K562 (cell line): ENCODE measurements around the gene SATB1. TPM values are rescaled to one million over a fixed set of nuclear protein-coding genes. Genes with fewer than 3 reads are reported as not detected.

ENCODE experiments used
- ATAC-seq: fragments of 200-7000 bp; cut with Tn5 transposase; 3 replicates; pipeline ENCODE4 v1.9.1; 2020; ENCODE audit warnings: moderate library complexity
- BruUV-seq: library from RNA; stranded (reverse); fragments of 400-500 nt; replicated peaks from 2 replicates; lab custom pipeline; 2021; lab: Mats Ljungman, UMichigan
- CTCF ChIA-PET: fragments of 300-600 bp; formaldehyde crosslinking; extraction: SDS; loops from one replicate; lab custom pipeline; 2021; ENCODE audit warnings: low intra/inter-chr PET ratio; lab: Yijun Ruan, JAX
- POLR2A ChIA-PET: fragments of 300-600, 350-650 bp; sonication (Branson Sonifier 250); formaldehyde crosslinking; extraction: SDS; loops from one replicate; lab custom pipeline; 2021; ENCODE audit warnings: antibody characterized with exemption, inconsistent platforms; lab: Yijun Ruan, JAX
- DNase-seq, 4 experiments: peaks; one replicate each; pipeline versions ENCODE4 v3.0.0 to v3.0.0-alpha.2; 2011 to 2018; ENCODE audit warnings: low spot score in 3 of 4, mixed read lengths in 3 of 4; ENCODE audit errors: extremely low read depth in 1 of 4
- FAIRE-seq: peaks from 2 replicates; lab custom pipeline; 2011; peaks lifted over from hg19 to GRCh38; lab: Jason Lieb, UNC
- H2AFZ ChIP-seq: 2 replicates; pipeline ENCODE4 v1.6.0; 2011; ENCODE audit warnings: low read depth, low read length, control low read depth, inconsistent platforms
- H3K27ac ChIP-seq: fragments of 200-600 bp; 3 replicates; pipeline ENCODE4 v1.8.0; 2011; ENCODE audit warnings: low read depth, mild to moderate bottlenecking, control low read depth, inconsistent platforms, low read length, moderate library complexity, mixed read lengths; ENCODE audit errors: extremely low read depth
- H3K27me3 ChIP-seq, 2 experiments: fragments of 300-600 bp in 1 of 2; 2 replicates in 1 of 2; 3 replicates in 1 of 2; pipeline versions ENCODE4 v1.6.0 to v1.8.0; 2011; ENCODE audit warnings: inconsistent platforms in 2 of 2, low read length in 2 of 2, mild to moderate bottlenecking in 1 of 2, mixed read lengths in 1 of 2, moderate library complexity in 1 of 2; ENCODE audit not compliant: control insufficient read depth in 2 of 2, insufficient read depth in 2 of 2
- H3K36me3 ChIP-seq: fragments of 300-600 bp; 3 replicates; pipeline ENCODE4 v1.8.0; 2011; ENCODE audit warnings: mild to moderate bottlenecking, low read length, inconsistent platforms; ENCODE audit not compliant: control insufficient read depth, insufficient read depth
- H3K4me1 ChIP-seq, 2 experiments: fragments of 200-600 bp in 1 of 2; replicated peaks in 1 of 2; 2 replicates in 1 of 2; 3 replicates in 1 of 2; pipeline versions ENCODE4 v1.5.1 to v1.8.0; 2011; ENCODE audit warnings: inconsistent platforms in 2 of 2, low read length in 2 of 2, mild to moderate bottlenecking in 1 of 2, mixed read lengths in 1 of 2, moderate library complexity in 1 of 2; ENCODE audit not compliant: control insufficient read depth in 2 of 2, insufficient read depth in 2 of 2
- H3K4me2 ChIP-seq: 2 replicates; pipeline ENCODE4 v1.6.1; 2011; ENCODE audit warnings: low read length, control low read depth, inconsistent platforms, mixed read lengths; ENCODE audit not compliant: insufficient read depth
- H3K4me3 ChIP-seq: fragments of 200-600 bp; sonication (generic), shearing (Covaris generic); 2 replicates; pipeline ENCODE4 v1.5.1; 2016; ENCODE audit warnings: control low read depth, inconsistent platforms
- H3K79me2 ChIP-seq: fragments of 200-600 bp; 3 replicates; pipeline ENCODE4 v1.8.0; 2011; ENCODE audit warnings: low read length, inconsistent platforms; ENCODE audit not compliant: control insufficient read depth, insufficient read depth
- H3K9ac ChIP-seq, 2 experiments: 2 replicates each; pipeline versions ENCODE4 v1.6.0 to v1.6.1; 2011; ENCODE audit warnings: low read depth in 2 of 2, low read length in 2 of 2, control low read depth in 1 of 2, inconsistent platforms in 1 of 2, mild to moderate bottlenecking in 1 of 2, mixed read lengths in 1 of 2; ENCODE audit not compliant: insufficient read depth in 1 of 2
- H3K9me1 ChIP-seq: one replicate; pipeline ENCODE4 v1.6.0; 2011; ENCODE audit warnings: inconsistent platforms, mild to moderate bottlenecking, low read length, moderate library complexity; ENCODE audit not compliant: control insufficient read depth, insufficient read depth
- H3K9me3 ChIP-seq: replicated peaks from 2 replicates; pipeline ENCODE4 v1.5.1; 2011; ENCODE audit warnings: low read depth, low read length, inconsistent platforms; ENCODE audit not compliant: control insufficient read depth, insufficient read depth
- H4K20me1 ChIP-seq: replicated peaks from 2 replicates; pipeline ENCODE4 v1.6.1; 2011; ENCODE audit warnings: low read length, inconsistent platforms, mixed read lengths; ENCODE audit not compliant: control insufficient read depth, insufficient read depth
- CBX1 ChIP-seq: sonication (generic); IDR thresholded peaks from 2 replicates; pipeline ENCODE4 v1.6.1; 2016; ENCODE audit warnings: antibody characterized with exemption, low read depth, mild to moderate bottlenecking
- CUX1 ChIP-seq: fragments of 200-800 bp; sonication (Bioruptor generic); IDR thresholded peaks from 2 replicates; pipeline ENCODE4 v1.6.1; 2016; ENCODE audit warnings: missing genetic modification characterization, missing compliant biosample characterization
- HMGXB4 ChIP-seq: sonication (generic); formaldehyde crosslinking; IDR thresholded peaks from 2 replicates; pipeline ENCODE4 v1.8.1; 2023; ENCODE audit warnings: mild to moderate bottlenecking, missing genetic modification reagents
- JUN ChIP-seq, 2 experiments: sonication (generic) in 1 of 2; formaldehyde crosslinking in 1 of 2; IDR thresholded peaks; 2 replicates each; pipeline versions ENCODE4 v1.6.1 to v1.8.0; 2012 to 2022; ENCODE audit warnings: borderline replicate concordance in 2 of 2, mild to moderate bottlenecking in 2 of 2, improper control_type of control experiment in 1 of 2, low read depth in 1 of 2, low read length in 1 of 2, missing genetic modification reagents in 1 of 2
- POLR2G ChIP-seq: fragments of 200-400 bp; formaldehyde crosslinking; IDR thresholded peaks from 2 replicates; pipeline ENCODE4 v1.6.1; 2017; ENCODE audit warnings: low read depth, mild to moderate bottlenecking, antibody characterized with exemption, low read length, moderate library complexity
- RBBP5 ChIP-seq: fragments of 200-600 bp; sonication (generic); IDR thresholded peaks from 2 replicates; pipeline ENCODE4 v1.6.1; 2012; ENCODE audit warnings: borderline replicate concordance, mild to moderate bottlenecking, low read length, control low read depth, inconsistent platforms; ENCODE audit not compliant: insufficient read depth, poor library complexity, severe bottlenecking
- RBM39 ChIP-seq: fragments of 200-400 bp; formaldehyde crosslinking; optimal IDR thresholded peaks from 2 replicates; pipeline ENCODE3; 2018; ENCODE audit warnings: low read depth, low read length
- SMAD3 ChIP-seq: fragments of 450-650 bp; formaldehyde crosslinking; conservative IDR thresholded peaks from 2 replicates; pipeline ENCODE4 v1.4.0; 2020; ENCODE audit warnings: mild to moderate bottlenecking
- SREBF2 ChIP-seq: sonication (generic); formaldehyde crosslinking; IDR thresholded peaks from 2 replicates; pipeline ENCODE4 v1.4.0; 2020; ENCODE audit warnings: mild to moderate bottlenecking, missing genetic modification reagents
- STAT5B ChIP-seq: fragments of 250-450 bp; sonication (Bioruptor Pico); IDR thresholded peaks from 2 replicates; pipeline ENCODE4 v1.8.0; 2021; ENCODE audit warnings: mild to moderate bottlenecking, inconsistent platforms
- ZNF165 ChIP-seq: fragments of 250-450 bp; sonication (Bioruptor Pico); IDR thresholded peaks from 2 replicates; pipeline ENCODE4 v1.4.0; 2020; ENCODE audit warnings: borderline replicate concordance
- ZNF511 ChIP-seq: sonication (generic); formaldehyde crosslinking; IDR thresholded peaks from 2 replicates; pipeline ENCODE4 v1.8.0; 2022; ENCODE audit warnings: mild to moderate bottlenecking, missing genetic modification reagents
- WGBS: fragments of 100-300 bp; shearing (Covaris generic); methylation state at CpG from one replicate; pipeline ENCODE4 v1.1.6; 2016; ENCODE audit warnings: low coverage, mixed read lengths; ENCODE audit not compliant: insufficient coverage; ENCODE audit errors: missing lambda C conversion rate; 5-methylcytosine and 5-hydroxymethylcytosine counted together
- in situ Hi-C: fragments of 300-500 bp; cut with MboI; formaldehyde crosslinking; loops from 4 replicates; pipeline ENCODE4 v1.15.0; 2018; ENCODE audit warnings: inconsistent platforms, mixed read lengths
- intact Hi-C: fragments of 100-400 bp; cut with micrococcal nuclease; formaldehyde crosslinking; loops from 2 replicates; pipeline ENCODE4 v1.14.2; 2022
- polyA plus RNA-seq, 8 experiments: library from polyadenylated mRNA; depleted of rRNA in 4 of 8; stranded (reverse) in 5 of 8; unstranded in 3 of 8; fragments of >200 nt; fragmentation: Nextera tagmentation in 2 of 8; fragmentation: Illumina TruSeq in 1 of 8; extraction: Ambion mirVana in 2 of 8; extraction: Trizol in 1 of 8; gene quantifications; 2 replicates each; pipeline versions ENCODE4 v1.2.1 to v1.2.3, GENCODE V29; 2011 to 2014; ENCODE audit warnings: inconsistent platforms in 1 of 8, missing spikeins in 1 of 8
- total RNA-seq, 7 experiments: library from RNA; depleted of rRNA in 6 of 7; stranded (reverse); fragments of >200 nt in 6 of 7; fragmentation: Illumina TruSeq in 2 of 7; extraction: Trizol in 2 of 7; gene quantifications; 2 replicates each; pipeline versions ENCODE4 v1.2.1 to v1.2.3, GENCODE V29; 2011 to 2021; ENCODE audit warnings: low replicate concordance in 1 of 7

The SATB1 gene
- total and polyA plus RNA-seq, 9 of the 15 experiments (the other 6 are each of a cell fraction or from before 2014, with no cell fraction given) = 0.03 to 2.5 (median 0.15) TPM; not detected in 1

GRCh38 chr3:18439281-18439680, 14.1 kb upstream of the SATB1 start:
- H2AFZ ChIP-seq = no peak overlapping the region
- no peaks in the 10 kb centered on the region for H3K79me2 ChIP-seq
- ChIA-PET POLR2A (no interaction called here), CTCF (no interaction called here)
- H3K9me1 ChIP-seq = no peaks in the 10 kb centered on the region
- DNase-seq = no peak
- H3K27ac ChIP-seq = no peak overlapping the region
- 0 out of 5 replicates have a peak, but pooled peaks cover 0 to 11% of the 10 kb centered on the region in 2 experiments for H3K27me3 ChIP-seq
- FAIRE-seq = no peak
- ATAC-seq = no peak
- no peaks in the 10 kb centered on the region for H3K36me3 ChIP-seq
- intact Hi-C loops = no loop called here
- no peak overlapping the region for H3K4me3 ChIP-seq
- in situ Hi-C loops = no loop called here
- no TSS peak for BruUV-seq
- WGBS = 0% methylated on average over 1 of the region's 1 CpG
- no peak overlapping the region for H3K4me2 ChIP-seq
- no peaks in the 10 kb centered on the region for H3K9me3 ChIP-seq
- TF ChIP-seq POLR2G = no peak
- no peak for TF ChIP-seq SMAD3 (CRISPR knock-in tag)
- TF ChIP-seq CBX1 = no peak
- no peak for TF ChIP-seq HMGXB4 (CRISPR knock-in tag)
- no peak for TF ChIP-seq STAT5B (CRISPR knock-in tag)
- TF ChIP-seq RBBP5 = no peak
- no peak for TF ChIP-seq SREBF2 (CRISPR knock-in tag)
- TF ChIP-seq JUN (IDR thresholded peaks at IDR 0.05; ENCODE audit: borderline replicate concordance, low read depth, low read length) = no peak
- TF ChIP-seq JUN (CRISPR knock-in tag; IDR thresholded peaks at IDR 0.05; ENCODE audit: borderline replicate concordance) = no peak
- no peak for TF ChIP-seq CUX1
- no peak for TF ChIP-seq ZNF511 (CRISPR knock-in tag)
- no peak for TF ChIP-seq ZNF165 (CRISPR knock-in tag)
- no peak for TF ChIP-seq RBM39
- H3K4me1 ChIP-seq = peaks cover 0 to 5% of the 10 kb centered on the region in 2 experiments; a peak in 1 of 5 replicates
- H3K9ac ChIP-seq = no peak overlapping the region
- no peaks in the 10 kb centered on the region for H4K20me1 ChIP-seq
